Thoracic aorta (tissue), 2 donors: ENCODE results near the gene CLSTN1. TPM values are rescaled to one million over a fixed set of nuclear protein-coding genes. Genes with fewer than 3 reads are reported as not detected.

ENCODE experiments used
- ATAC-seq: fragments of 150-250 bp; one replicate; pipeline ENCODE4 v1.8.0; 2017; ENCODE audit warnings: low read depth; ENCODE audit not compliant: insufficient number of reproducible peaks, low FRiP score
- DNase-seq: peaks from one replicate; pipeline ENCODE4 v3.0.0-alpha.2; 2020; ENCODE audit warnings: low spot score
- H3K27ac ChIP-seq, 2 donors: fragments of 200-600 bp; sonication (generic); 1 replicate in 1 of 2; 2 replicates in 1 of 2; pipeline ENCODE4 v1.5.1; 2016; ENCODE audit warnings: mild to moderate bottlenecking in 2 of 2, moderate library complexity in 2 of 2
- H3K27me3 ChIP-seq: fragments of 200-600 bp; sonication (generic); replicated peaks from 2 replicates; pipeline ENCODE4 v1.6.0; 2016; ENCODE audit warnings: mild to moderate bottlenecking; ENCODE audit not compliant: insufficient read depth
- H3K36me3 ChIP-seq: fragments of 200-600 bp; sonication (generic); one replicate; pipeline ENCODE4 v1.5.1; 2016
- H3K4me1 ChIP-seq, 2 donors: fragments of 200-600 bp; sonication (generic); 1 replicate in 1 of 2; 2 replicates in 1 of 2; pipeline versions ENCODE4 v1.5.1 to v1.6.0; 2016; ENCODE audit warnings: low read depth in 2 of 2, mild to moderate bottlenecking in 1 of 2; ENCODE audit not compliant: control insufficient read depth in 1 of 2
- H3K4me3 ChIP-seq: fragments of 200-600 bp; sonication (generic); 2 replicates; pipeline ENCODE4 v1.5.1; 2016; ENCODE audit warnings: mild to moderate bottlenecking
- H3K9me3 ChIP-seq: fragments of 200-600 bp; sonication (generic); 2 replicates; pipeline ENCODE4 v1.5.1; 2016
- CTCF ChIP-seq: fragments of 200-600 bp; sonication (generic); IDR thresholded peaks from one replicate; pipeline ENCODE4 v1.5.1; 2019; ENCODE audit warnings: antibody characterized with exemption
- total RNA-seq, 2 donors: library from RNA; depleted of rRNA; stranded (reverse); fragments of >200 nt; gene quantifications; one replicate each; pipeline versions ENCODE4 v1.1.0 to v1.2.3, GENCODE V29; 2016

The CLSTN1 gene
- total RNA-seq, 2 donors from 2014 or later, result 78.6 to 81.9 TPM

DNA sequence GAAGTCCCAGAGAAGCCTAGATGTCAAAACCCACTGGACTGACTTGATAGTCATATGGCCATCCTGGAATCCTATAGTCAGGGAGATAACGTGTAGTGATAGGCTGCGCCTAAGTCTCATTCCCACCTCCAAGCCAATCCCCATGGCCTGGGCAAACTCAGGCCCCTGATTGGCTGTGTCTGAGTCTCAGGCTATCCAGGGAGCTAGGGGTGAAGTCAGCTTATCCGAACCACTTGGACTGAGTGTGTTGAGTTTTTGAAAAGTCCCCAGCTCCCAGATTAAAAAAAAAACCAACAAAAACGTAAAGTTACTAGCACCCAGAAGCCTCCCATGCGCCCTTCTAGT, 120.6 kb downstream of the CLSTN1 start:
- H3K4me1 ChIP-seq, result peaks cover 8 to 15% of the 10 kb centered on the region in 2 donors
- H3K4me3 ChIP-seq, result no peak overlapping the region
- no peak for DNase-seq
- H3K9me3 ChIP-seq, result no peaks in the 10 kb centered on the region
- H3K27me3 ChIP-seq, result no peaks in the 10 kb centered on the region
- no peak for TF ChIP-seq CTCF
- H3K27ac ChIP-seq, result no peak overlapping the region
- ATAC-seq, result no peak
- H3K36me3 ChIP-seq, result no peaks in the 10 kb centered on the region

- H3K4me3 ChIP-seq, result no peak overlapping the region
- H3K4me1 ChIP-seq, result peaks cover 8 to 15% of the 10 kb centered on the region in 2 donors
- ATAC-seq (no peak), DNase-seq (no peak)
- H3K36me3 ChIP-seq, result no peaks in the 10 kb centered on the region
- H3K27me3 ChIP-seq, result no peaks in the 10 kb centered on the region
- TF ChIP-seq CTCF, result no peak
- no peaks in the 10 kb centered on the region for H3K9me3 ChIP-seq
- H3K27ac ChIP-seq, result no peak overlapping the region
Measured at GRCh38 chr1:9701665-9702064, 122.1 kb downstream of the CLSTN1 start.

- Histone ChIP-seq H3K4me3 (no peak overlapping the region), H3K27ac (no peak overlapping the region), H3K27me3 (no peaks in the 10 kb centered on the region), H3K4me1 (peaks cover 8 to 15% of the 10 kb centered on the region in 2 donors), H3K36me3 (no peaks in the 10 kb centered on the region), H3K9me3 (no peaks in the 10 kb centered on the region)
- TF ChIP-seq CTCF, result no peak
- no peak for DNase-seq
- no peak for ATAC-seq
Measured at GRCh38 chr1:9700340-9700739, 123.4 kb downstream of the CLSTN1 start.

- Histone ChIP-seq H3K4me3 (no peak overlapping the region), H3K27ac (no peak overlapping the region), H3K27me3 (no peaks in the 10 kb centered on the region), H3K9me3 (no peaks in the 10 kb centered on the region), H3K36me3 (no peaks in the 10 kb centered on the region), H3K4me1 (peaks cover 8 to 15% of the 10 kb centered on the region in 2 donors)
- ATAC-seq (no peak), DNase-seq (no peak)
- TF ChIP-seq CTCF, result no peak
Measured at GRCh38 chr1:9699361-9699760, 124.4 kb downstream of the CLSTN1 start.

GRCh38 chr1:9696793-9697192, 127.0 kb downstream of the CLSTN1 start:
- ATAC-seq (no peak), DNase-seq (no peak)
- Histone ChIP-seq H3K27me3 (no peaks in the 10 kb centered on the region), H3K27ac (no peak overlapping the region), H3K4me1 (peaks cover 2 to 4% of the 10 kb centered on the region in 2 donors), H3K4me3 (no peak overlapping the region), H3K9me3 (no peaks in the 10 kb centered on the region), H3K36me3 (no peaks in the 10 kb centered on the region)
- no peak for TF ChIP-seq CTCF
